Ramos (cell line): ENCODE measurements around the gene TMEM132D.

ENCODE experiments used
- in situ Hi-C: fragments of 300-500 bp; cut with MboI; formaldehyde crosslinking; loops from one replicate; pipeline ENCODE4 v1.14.3; 2022; ENCODE audit warnings: low sequenced_read_pairs; ENCODE audit not compliant: unreplicated experiment

TMEM132D gene

GRCh38 chr12:129494260-129494659 is 409.6 kb downstream of the TMEM132D start:
- in situ Hi-C loops: no loop called here

- in situ Hi-C loops: no loop called here
Measured at GRCh38 chr12:129489100-129489676, 414.6 kb downstream of the TMEM132D start.

- in situ Hi-C loops: no loop called here
Measured at GRCh38 chr12:129486931-129487330, 416.9 kb downstream of the TMEM132D start.

DNA sequence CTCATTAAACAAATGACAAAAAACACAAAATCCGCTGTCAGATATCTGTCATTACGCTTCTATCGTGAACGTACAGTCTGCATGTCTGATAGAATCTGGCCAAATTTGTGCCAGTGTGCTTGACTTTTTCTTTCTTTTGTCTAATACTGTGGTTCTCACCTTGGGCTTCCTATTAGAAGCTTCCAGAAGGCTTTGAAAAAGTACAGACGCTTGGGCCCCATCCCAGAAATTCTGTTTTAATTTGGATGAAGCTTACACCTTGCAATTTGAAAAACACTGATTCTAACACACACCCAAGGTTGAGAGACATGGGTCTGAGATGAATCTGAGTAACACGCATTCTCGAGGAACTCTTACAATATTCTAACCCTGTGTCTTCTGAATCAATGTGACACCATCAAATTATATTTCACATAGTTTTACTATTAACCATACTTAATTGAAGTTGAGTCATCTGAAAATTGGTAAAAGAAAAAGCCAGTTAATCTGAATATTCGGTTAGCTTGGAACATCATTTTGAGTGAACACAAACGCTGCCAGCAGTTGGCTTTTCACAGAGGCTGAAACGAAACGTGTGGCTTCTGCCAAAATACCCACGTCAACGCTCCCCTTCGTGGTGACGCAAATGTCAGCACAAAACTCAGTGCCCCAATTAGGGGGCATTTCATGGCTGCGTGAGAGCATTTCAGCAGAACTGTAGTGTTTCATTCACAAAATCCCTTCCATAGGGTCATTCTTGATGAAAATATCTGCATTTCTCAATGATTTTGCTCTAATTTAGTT is 420.5 kb downstream of the TMEM132D start:
- in situ Hi-C loops: no loop called here

GRCh38 chr12:129481921-129482320 is 421.9 kb downstream of the TMEM132D start:
- in situ Hi-C loops: no loop called here

DNA sequence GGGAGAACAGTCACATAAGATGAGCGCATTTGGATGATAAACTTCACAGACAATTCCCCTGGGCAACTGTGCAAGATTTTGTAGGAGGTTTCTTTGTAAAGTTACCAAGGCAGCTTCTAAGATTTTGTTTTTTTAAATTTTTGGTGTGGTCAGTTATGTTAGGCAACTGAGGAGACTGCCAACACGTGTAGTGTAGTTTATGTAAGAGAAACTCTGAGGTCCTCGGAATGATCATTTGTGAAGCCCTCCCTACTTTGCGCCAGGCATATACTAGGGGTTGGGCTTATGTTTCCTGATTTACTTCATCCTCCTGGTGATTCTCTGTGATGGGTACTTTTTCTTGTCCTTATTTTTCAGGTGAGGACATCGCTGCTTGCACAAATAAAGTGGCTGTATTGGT is 433.6 kb downstream of the TMEM132D start:
- in situ Hi-C loops: no loop called here

- in situ Hi-C loops: no loop called here
Measured at GRCh38 chr12:129467726-129468125, 436.1 kb downstream of the TMEM132D start.

DNA sequence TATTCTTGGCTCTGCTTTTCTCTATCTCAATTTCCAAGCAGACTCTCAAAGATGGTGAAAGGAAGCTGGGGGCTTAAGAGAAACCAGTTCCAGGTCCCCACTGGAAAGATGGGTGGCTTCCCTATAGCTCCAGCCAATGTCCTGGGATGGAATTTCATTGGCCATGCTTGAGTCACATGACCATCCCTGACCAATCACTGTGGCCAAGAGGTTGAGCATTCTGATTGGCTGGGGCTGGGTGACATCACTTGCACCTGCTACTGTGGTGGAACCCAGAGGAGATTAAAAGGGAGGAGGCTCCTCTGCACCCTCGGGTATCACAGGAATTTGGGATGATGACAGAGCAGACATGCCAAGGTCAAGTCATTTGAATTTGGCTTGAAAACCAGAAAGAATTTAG is 436.5 kb downstream of the TMEM132D start:
- in situ Hi-C loops: no loop called here

- in situ Hi-C loops: no loop called here
Measured at GRCh38 chr12:129466499-129466898, 437.3 kb downstream of the TMEM132D start.

- in situ Hi-C loops: no loop called here
Measured at GRCh38 chr12:129459886-129460285, 443.9 kb downstream of the TMEM132D start.

- in situ Hi-C loops: no loop called here
Measured at GRCh38 chr12:129446696-129447095, 457.1 kb downstream of the TMEM132D start.

DNA sequence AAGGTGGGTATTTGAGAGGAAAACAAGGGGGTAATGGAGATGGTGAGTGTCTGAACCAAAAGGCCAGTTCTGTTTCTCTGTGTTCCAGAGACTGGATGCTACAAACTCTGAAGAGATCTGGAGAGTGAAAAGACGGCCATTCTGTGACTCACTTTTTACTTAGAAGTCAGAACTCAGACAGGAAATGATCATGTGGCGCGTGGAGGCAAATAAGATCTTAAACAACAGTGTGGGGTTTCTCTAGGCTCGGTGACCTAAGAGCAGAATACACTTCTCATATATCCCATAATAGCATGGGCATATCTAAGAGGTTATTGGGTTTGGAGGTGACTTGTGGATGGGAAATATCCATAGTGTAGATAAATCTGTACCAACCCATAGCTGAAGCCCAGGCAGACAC is 463.5 kb downstream of the TMEM132D start:
- in situ Hi-C loops: no loop called here

GRCh38 chr12:129434790-129435189 is 469.0 kb downstream of the TMEM132D start:
- in situ Hi-C loops: no loop called here

DNA sequence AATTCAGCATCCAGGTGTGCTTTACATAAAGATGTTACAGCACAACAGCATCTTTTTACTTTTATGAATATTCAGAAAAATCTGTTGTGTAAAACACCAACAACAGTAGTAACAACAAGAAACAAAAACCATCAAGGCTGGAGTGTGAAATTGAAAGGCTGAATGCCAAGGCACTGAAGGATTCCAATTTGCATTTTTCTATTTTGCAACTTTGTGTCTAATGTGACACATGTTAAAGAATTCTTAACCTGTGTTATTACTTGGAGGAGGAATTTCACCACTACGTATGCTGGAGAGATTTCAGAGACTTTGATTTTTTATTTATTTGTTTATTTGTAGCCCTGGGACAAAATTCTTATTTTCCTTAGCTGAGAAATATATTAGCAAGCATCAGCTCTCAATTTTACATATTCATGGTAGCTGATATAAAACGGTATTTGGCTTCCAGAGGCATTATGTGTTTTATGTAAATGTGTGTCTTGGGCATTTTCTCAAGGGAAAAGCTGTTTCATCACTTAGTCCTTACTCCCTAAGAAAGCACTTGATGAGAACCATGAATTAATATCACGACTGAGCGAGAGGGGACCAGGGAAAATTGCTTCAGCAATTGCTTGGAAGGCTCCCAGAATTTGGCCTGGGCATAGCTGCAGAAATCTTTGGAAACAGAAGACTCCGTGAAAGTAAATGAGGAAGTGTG is 475.4 kb downstream of the TMEM132D start:
- in situ Hi-C loops: no loop called here

GRCh38 chr12:129423041-129423580 is 480.7 kb downstream of the TMEM132D start:
- in situ Hi-C loops: no loop called here

GRCh38 chr12:129413295-129413694 is 490.5 kb downstream of the TMEM132D start:
- in situ Hi-C loops: no loop called here

DNA sequence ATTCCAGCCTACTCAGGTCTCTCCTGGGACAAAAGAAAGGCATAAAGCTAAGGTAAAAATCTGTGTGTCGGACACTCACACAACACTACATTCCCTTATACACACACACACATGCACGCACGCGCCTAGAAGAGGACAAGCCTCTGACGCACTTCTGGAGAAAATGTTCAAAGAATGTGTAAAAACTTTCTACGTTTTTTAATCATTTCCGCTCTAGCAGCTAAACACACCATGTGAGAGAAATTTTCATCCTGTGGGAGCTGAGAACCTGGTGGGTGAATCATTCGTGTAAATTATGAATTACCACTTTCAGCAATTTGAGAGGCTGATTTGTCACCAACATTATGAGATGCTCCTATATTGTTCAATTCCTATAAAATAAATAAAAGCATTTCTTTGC is 494.5 kb downstream of the TMEM132D start:
- in situ Hi-C loops: no loop called here

DNA sequence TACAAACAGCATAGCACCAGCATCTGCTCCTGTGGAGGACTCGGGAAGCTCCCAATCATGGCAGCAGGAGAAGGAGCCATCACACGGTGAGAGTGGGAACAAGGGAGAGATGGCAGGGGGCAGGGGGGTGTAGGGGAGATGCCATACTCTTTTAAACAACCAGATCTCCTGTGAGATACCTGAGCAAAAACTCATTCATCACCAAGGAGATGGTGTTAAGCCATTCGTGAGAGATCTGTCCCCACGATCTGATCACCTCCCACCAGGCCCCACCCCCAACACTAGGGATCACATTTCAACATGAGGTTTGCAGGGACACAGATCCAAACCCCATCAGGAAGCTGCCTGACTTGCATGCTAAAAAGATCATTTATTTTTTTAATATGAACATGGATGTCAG is 499.3 kb downstream of the TMEM132D start:
- in situ Hi-C loops: no loop called here

GRCh38 chr12:129401572-129401971 is 502.3 kb downstream of the TMEM132D start:
- in situ Hi-C loops: no loop called here

DNA sequence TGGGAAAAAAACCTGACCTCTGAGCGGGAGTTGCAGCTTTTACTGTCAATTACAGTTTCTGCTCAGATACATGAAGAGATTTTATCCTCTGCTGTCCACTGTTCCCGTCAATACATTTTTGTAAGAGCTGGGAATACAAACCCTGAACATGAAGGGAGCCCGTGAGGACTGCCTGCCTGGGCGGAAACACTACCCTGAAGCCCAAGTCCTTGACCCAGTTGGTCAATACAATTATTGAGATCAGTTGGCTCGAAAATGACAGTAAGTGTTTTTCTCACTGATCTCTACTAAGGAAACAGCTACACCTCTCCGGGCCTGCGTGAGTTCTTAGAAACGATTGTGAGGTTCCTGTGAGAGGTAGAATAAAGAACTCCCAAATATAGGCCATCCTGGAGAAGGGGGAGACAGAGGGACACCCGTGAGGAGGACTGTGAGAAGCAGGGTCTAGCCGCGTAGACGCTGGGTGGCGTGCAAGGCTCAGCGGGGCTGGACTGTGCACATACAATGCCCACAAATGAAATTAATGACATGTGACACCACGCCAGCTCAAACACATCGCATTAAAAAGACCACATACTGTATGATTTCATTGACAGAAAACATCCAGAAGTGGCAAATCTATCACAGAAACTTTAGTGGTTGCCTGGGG is 509.5 kb downstream of the TMEM132D start:
- in situ Hi-C loops: no loop called here
